HG03108 (cell line): ENCODE results near the gene OPCML.

Experiments
- ATAC-seq: cut with Tn5 transposase; IDR thresholded peaks from one replicate; pipeline ENCODE4 v1.9.1; 2021; ENCODE audit warnings: moderate library complexity; ENCODE audit not compliant: unreplicated experiment

OPCML gene

DNA sequence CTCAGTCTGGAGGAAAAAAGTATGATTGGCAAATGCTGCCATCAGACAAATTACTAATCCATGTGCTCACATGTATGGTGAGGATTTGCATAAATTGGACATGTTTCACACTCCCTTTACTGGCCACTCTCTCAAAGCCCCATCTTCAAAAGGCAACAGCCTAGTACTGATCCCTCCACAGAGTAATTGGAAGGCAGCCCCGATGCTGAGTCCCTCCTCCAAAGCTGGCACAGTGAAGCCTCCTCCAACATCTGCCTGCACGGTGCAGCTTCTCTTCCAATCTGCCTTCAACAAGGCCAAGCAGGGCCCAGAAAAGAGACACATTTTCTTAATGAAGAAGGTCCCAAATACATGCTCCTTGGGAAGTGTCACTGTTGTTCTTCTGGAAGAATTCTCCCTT, 350.6 kb downstream of the OPCML start:
- no peak for ATAC-seq

DNA sequence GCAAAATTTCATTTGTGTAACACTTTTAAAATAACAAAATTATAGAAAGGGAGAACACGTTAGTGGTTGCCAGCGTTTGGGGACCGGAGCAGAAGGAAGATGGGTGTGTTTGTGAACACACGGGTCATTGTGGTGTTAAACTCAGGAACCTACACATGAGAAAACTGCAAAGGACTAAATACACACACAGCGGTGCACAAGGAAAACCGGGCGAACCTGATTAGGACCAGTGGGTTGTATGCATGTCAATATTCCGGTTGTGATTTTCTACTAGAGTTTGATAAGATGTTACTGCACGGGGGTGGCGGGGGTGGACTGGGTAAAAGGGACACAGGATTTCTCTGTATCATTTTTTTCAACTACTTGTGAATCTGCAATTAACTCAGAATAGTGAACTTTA, 351.2 kb downstream of the OPCML start:
- no peak for ATAC-seq

DNA sequence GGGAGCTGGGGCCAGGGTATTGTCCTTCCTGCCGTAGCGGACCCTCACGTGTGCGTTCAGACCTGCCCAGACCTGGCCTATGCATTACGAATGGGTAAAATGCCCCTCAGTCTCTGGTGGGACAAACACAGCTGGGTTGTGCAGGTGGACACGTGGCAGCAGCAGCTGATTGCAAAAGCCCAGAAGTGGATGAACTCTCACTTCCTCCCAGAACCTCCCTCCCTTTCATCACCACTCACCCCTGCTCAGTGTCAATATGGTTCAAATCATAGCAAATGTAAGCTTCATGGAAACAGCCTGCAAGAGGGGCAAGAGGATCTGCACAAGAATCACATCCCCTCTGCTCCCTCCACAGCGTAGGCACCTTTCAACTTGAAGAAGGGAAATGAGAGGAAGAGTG, 352.1 kb downstream of the OPCML start:
- no peak for ATAC-seq

DNA sequence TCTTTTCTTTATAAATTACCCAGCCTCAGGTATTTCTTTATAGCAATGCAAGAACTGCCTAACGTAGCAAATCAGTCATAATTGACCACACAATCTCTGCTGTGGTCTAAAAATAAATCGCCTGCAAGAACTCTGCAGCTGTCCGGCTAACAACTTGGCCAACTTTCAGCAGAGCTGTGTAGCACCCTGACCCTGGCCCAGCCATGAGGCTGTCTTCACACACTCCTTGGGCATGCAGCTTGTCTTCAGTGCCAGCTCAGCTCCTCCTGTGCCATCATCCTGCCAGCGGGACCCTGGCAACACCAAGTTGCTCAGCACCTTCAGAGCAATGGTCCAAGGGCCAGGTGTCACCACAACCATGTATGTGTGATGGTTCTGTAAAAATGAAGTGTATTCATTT, 355.6 kb downstream of the OPCML start:
- ATAC-seq = no peak

DNA sequence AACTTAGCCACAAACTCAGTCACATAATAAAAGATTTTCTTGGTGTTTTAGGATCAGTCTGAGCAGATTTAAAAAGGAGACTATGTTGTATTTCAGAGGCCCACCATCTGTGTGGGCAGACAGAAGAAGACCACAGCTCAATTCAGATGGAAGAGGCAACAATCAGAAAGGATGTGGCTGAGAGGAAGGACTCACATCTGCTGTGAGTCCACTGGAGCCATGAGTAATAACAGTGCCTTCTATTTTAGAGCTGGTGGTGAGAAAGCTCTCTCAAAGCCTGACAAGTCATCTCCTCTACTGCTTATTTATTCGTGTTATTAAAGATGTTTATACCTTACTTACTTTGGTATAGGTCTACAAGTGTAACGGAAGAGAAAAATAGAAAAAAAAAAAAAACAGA, 357.2 kb downstream of the OPCML start:
- ATAC-seq = no peak

DNA sequence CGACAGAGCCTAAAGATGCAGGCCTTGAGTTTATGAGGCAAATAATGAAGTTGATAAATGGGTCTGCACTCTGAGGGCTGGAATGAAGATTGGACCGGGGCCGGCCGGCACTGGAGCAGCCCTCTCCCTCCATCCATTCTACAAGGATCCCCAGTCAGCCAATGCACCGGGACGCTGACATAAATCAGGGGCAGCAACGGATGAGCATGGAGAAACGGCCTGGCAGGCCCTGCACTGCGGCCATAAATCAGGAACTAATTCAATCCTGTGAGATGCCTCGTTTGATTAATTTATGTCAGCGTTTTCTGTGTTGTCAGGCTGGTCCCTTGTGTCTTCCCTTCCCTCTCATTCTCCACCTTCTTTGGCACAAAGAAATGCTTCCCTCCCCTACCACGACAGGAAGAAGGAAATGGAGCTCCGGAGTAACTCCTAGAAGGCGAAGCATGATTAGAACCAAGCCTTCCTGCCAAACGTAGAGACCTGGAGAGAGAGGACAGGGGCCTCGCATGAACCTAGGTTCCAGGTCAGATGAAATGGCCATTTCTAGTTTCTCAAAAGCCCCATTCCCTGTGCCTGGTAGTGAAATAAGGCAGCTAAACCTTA, 358.4 kb downstream of the OPCML start:
- no peak for ATAC-seq

DNA sequence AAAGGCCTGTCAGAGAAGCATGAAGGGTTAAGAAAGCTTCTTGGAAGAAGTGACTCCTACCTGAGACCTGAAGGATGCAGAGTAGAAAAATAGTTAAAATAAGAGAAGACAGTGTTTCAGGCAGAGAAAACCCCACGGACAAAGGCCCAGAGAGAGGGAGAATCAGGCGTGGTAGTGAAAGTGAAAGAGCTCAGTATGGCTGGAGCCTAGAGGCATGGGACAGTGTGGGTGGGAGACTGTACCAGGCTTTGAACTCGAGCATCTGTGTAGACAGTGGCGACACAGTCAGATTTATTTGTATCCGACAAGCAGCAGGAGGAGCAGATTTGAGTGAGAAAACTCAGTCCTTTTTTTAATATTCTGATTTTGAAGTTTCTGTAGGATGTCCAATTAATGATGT, 360.0 kb downstream of the OPCML start:
- no peak for ATAC-seq

DNA sequence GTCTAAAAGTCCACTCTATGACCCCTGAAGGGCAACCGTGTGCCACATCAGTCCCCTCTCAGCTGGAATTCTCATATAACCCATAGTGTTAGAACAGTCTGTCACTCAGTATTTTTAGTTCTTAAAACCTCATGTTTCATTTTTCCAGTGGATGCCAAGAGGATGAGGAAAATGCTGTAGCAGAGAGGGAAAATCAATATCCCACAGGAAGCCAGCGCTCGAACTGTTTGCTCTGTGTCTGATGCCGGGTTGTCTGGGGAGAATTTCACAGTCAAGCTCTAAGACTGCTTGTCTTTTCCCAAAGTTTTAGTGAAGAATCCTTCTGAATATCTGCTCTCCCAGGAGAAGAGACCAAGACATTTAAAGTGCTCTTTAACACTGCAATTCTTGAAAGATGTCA, 360.9 kb downstream of the OPCML start:
- ATAC-seq = no peak

DNA sequence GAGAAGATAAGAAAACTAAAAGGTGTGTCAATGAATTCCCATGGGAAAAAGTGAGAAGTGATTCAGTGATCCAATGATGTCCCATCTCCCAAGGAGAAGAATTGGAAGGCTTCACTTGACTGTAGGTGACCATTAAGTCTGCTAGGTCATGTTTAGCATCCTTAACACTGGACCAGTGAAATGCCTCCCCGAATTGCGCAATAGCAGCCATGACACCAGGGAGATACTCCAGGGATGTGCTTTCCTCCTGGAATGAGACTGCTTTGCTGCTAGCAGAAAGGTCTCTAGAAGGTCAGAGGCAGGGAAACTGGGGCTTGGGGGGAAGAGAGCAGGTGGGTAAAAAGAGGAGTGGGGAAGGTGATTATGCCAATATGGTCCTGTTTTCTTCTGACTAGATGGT, 364.3 kb downstream of the OPCML start:
- ATAC-seq = no peak

DNA sequence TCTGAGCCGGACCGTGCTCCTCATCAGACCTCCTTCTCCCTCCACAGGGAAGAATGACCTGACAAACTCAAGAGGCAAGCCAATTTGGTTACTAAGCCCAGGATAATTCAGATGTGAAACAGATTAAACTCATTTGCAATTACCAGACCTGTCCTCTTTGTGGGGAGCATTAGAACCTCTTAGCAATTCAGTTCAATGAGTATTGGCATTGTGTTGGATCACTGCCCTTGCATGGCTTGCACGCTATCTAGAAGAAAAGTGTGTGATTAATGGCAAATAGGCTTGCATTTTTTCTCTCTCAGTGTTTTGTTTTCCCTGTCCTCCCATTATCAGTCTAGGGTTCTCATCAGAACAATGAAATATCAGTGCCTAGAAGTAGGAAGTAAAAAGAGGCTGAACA, 365.6 kb downstream of the OPCML start:
- no peak for ATAC-seq

DNA sequence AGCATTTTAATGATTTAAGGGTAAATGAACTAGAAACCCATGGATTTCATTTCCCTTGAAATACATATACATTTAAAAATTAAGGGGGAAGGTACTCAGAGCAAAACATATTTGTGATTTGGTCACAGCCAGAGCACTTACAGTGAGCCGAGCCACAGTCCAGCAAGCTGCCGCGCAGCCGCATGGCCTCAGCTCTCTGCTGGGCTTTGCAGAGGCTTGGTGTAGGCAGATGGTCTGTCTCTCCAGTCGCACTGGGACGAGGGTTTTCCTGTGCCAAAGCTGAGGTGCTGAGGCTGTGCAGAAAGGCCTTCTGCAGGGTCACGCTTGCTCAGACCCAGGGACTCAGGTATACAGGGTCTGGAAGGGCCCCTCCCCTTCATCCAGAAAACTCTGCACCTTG, 367.3 kb downstream of the OPCML start:
- no peak for ATAC-seq

DNA sequence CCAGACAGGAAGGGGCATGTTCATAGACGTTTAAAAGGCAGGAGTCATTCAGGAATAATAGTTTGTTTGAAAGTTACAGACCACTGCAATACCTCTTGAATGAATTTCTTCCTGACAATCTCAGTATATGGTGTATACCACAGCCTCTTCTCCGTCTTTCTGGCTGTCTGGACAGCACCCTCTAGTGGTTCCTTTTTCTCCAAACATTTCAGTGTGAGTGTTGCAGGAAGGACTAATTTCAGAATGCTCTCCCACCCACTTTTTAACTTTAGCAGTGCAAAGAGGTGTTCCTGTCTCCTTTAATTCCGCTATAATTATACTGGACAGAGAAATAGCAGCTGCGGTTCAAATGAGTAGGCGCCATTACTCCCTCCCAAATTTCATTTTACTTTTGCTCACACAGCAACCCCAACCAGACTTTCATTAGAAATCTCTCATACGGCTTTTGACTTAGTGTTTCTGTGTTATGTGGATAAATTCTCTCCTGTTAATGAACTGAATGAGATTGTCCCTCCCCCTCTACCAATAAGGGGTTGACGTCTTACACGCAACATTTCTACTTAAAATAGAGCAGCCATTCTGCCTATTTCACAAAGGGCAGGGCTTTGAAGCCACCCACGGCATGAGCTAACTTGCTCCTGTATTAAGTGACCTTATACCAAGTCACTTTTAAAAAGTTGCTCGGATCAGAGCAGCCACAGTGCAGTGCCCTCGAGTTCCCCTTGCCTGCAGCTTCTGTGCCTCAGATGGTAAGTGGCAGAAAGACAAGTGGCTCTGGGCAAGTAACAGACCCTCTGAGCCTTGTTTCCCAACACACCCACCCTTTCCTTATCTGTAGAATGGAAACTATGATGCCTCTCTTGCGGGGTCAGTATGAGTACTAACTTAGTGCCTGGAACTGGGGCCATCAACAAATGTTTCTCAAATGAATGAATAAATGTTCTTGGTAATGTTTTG, 368.6 kb downstream of the OPCML start:
- ATAC-seq = no peak

DNA sequence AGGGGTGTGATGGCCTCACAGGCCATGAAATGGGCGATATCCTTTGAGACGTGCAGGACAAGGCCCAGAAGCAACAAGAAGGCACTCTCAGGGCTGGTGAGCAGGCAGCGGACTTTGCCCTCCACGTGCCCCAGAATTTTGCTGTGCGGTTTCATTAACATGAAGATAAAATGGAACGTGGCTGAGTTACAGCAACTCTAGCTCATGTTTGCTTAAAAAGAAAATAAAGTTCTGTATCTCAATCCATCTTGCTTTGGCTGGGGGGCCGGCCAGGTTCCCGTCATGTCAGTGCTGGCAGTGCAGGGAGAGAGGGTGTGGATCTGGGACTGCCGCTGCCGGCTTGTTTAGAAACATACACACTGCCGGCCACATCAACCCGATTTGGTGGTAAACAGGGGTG, 370.1 kb downstream of the OPCML start:
- ATAC-seq = no peak

DNA sequence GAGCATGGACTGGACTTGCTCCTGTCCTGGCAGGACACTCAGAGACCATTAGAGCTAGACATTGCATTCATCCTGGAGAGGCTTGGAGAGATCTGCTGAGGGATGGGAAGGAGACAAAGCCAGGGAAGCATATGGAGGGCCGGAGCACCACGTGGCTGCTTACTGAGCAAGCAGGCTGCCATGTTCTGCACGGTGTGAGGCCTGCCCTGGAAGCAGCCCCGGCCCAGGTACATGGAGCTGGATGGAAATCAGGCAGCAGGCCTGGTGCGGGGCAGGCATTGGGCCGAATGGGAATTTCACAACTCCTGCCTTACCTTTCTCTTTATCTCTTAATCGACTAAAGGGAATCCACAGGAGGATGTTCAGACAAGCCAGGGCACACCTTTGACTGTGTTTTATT, 371.5 kb downstream of the OPCML start:
- no peak for ATAC-seq

DNA sequence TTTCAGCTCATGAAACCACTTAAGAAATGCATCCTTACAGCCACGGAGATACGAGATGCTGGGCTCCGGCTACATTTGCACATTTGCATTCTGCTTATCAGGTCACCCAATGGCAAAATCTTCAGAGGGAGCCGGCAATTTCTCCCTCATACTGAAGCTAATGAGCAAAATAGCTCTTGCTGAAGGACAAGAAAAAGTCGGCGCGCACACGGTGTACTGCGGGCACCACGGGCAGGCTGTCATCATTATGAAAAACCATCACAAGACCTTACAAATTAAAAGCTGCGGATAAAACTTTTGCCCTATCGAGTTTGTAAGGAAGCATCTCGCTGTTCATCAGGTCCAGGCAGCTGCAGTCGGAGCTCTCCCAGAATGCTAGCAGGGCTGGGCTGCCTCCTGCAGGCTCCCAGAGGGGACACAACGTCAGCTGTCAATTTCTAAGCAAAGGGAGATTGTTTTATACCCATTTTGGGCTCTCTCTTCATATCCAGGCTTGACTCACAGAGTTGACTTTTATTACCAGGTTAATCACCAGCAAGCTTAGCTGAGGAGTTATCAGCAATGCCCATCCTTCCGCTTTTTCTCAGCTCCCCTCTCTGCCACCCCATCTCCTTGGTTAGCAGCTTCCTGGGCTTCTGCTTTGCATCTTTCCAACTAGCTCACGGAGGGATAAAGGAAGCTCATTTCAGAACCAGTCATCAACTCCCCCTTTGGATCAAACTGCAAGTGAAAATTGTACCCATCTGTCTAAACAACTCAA, 375.1 kb downstream of the OPCML start:
- no peak for ATAC-seq

DNA sequence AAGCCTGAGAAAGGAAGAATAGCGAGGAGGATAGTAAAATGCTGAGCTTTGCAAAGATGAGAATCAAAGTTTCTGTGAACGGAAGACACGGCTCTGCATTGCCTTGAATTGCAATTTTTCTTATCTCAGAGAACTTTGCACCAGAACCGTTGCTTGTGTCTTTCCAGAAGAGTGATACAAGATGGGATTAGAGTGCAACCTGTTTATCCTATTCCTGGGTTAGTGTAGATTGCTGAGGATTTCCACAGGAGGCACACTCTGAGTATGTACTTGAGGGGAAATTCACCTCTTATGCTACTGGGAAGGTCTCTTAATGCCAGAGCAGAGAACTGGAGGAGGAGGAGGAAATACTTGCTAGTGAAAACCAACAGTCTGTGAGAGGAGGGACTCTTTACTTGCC, 377.5 kb downstream of the OPCML start:
- ATAC-seq = no peak

DNA sequence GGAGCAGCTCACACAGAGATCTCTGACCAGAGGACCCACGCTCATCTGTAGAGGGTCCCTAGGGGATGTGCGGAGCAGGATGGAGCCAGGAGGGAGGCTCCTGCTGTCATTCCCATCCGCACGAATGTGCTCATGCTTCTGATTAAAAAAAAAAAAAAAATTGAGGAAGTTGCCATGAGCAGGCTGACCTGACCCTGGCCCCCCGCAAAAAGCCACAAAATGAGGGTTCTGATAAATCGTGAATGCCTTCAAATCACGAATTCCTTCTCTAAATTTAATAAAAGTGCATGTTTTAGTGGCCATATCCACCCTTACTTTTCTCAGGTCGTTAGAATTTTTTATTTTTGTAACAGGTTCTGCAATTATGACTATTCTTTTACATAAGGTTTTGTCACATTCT, 378.2 kb downstream of the OPCML start:
- no peak for ATAC-seq

DNA sequence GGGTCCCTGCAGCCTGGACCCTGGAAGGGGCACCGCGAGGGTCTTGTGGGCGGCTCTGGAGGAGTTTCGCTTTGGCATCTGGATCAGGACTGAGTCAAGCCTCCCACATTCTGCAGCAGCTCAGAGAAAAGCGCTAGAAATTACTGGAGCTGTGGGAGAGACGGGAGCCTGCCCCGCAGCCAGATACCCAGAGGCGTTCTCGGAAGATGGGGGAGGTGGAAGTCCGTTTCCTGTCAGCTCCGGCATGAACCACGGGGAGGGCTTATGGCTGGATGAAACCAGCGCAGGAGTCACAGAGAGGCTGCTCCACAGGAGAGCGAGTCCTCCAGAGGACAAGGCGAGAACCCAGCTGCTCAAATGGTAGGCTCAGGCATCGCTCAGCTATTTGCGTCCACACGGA, 379.3 kb downstream of the OPCML start:
- ATAC-seq = no peak

DNA sequence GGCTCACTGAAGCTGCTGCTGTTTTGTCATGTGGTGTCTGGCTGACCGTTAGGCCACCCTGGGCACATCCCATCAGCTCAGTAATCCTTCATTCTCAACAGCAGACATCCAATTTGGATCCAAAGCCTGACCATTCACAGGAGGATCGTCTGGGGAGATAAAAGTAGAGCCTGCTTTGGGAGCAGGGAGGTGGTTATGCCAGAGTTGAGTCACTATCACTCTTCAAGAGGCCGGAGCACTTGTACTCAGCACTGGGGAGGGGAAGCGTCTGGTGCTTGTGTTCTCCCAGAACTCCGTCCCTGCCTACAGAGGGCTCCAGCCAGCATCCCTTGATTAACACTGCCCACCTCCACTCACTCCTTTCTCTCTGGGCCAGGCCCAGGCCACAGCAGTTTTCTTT, 382.6 kb downstream of the OPCML start:
- no peak for ATAC-seq

DNA sequence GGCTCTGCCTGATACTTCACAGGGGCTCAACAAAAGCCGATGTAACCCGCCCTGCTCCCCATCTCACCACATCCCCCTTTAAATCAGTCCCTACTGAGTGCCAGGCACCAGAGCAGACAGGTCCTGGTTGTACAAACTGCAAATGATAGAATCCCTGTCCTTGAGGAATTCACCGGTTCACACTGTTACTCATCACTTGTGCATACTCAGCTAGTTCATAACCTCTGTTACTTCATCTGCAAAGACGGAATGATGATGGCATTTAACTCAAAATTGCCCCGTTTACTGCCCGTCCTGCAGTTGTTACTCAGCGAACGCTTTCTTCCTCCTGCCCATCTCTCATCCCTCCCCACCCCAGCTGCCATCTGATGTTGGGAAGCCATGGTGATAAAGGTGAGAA, 384.7 kb downstream of the OPCML start:
- ATAC-seq = no peak

DNA sequence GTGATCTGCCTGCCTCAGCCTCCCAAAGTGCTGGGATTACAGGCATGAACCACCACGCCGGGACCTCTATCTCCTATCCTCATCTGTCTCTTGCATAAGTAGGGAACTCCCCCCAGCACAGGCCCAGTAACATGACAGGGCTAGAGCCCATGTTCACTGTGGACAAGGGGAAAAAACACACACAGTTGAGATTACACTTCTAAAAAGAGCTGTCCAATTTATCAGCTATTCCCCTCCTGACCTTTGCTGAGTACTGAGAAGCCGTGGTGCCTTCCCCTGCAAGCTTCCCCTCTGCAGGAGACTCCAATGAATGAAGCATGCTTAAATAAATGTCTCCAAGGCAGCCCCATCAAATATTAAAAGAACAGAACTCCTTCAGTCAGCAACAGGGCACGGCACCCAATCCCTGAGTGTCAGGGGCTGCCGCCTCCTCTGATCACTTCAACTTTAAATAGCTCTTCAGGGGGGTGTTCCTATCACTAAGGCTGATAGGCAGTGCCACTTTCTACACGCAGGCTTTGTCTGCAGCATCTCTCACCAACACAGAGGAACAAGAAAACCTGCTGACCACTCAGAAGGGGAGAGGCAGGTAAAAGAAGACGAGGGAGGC, 385.5 kb downstream of the OPCML start:
- ATAC-seq = no peak
